Endothelial cell of umbilical vein (primary cell): ENCODE measurements around the gene OGDH. TPM values are rescaled to one million over a fixed set of nuclear protein-coding genes. Genes with fewer than 3 reads are reported as not detected.

Source experiments
- BruUV-seq: library from RNA; stranded (reverse); fragments of 400-500 nt; replicated peaks from 2 replicates; lab custom pipeline; 2021; lab: Mats Ljungman, UMichigan
- CTCF ChIA-PET: fragments of 300-600, 350-600 bp; sonication (Branson Sonifier 250); formaldehyde crosslinking; loops from one replicate; lab custom pipeline; 2021; ENCODE audit warnings: antibody characterized with exemption, inconsistent platforms; lab: Charles Lee
- POLR2A ChIA-PET: fragments of 300-600, 350-600 bp; sonication (Branson Sonifier 250); formaldehyde crosslinking; loops from one replicate; lab custom pipeline; 2021; ENCODE audit warnings: antibody characterized with exemption, inconsistent platforms; lab: Charles Lee
- DNase-seq: peaks from one replicate; pipeline ENCODE4 v3.0.0-alpha.2; 2011; ENCODE audit warnings: low read depth, low spot score
- FAIRE-seq: peaks from 2 replicates; lab custom pipeline; 2011; peaks lifted over from hg19 to GRCh38; lab: Jason Lieb, UNC
- H2AFZ ChIP-seq: 2 replicates; pipeline ENCODE4 v1.6.0; 2012; ENCODE audit warnings: low read depth, low read length, control low read depth, inconsistent platforms
- H3K27ac ChIP-seq: 2 replicates; pipeline ENCODE4 v1.5.1; 2011; ENCODE audit warnings: low read depth, mild to moderate bottlenecking, control low read depth, low read length, moderate library complexity; ENCODE audit not compliant: insufficient read depth
- H3K27me3 ChIP-seq, 2 experiments: 2 replicates each; pipeline versions ENCODE4 v1.6.0 to v1.6.1; 2011; ENCODE audit warnings: low read length in 2 of 2, mixed read lengths in 1 of 2; ENCODE audit not compliant: control insufficient read depth in 2 of 2, insufficient read depth in 2 of 2
- H3K36me3 ChIP-seq, 2 experiments: 2 replicates in 1 of 2; 3 replicates in 1 of 2; pipeline ENCODE4 v1.5.1; 2011; ENCODE audit warnings: low read length in 2 of 2, mild to moderate bottlenecking in 1 of 2, moderate library complexity in 1 of 2; ENCODE audit not compliant: control insufficient read depth in 2 of 2, insufficient read depth in 2 of 2; ENCODE audit errors: extremely low read depth in 1 of 2
- H3K4me1 ChIP-seq: 3 replicates; pipeline ENCODE4 v1.5.1; 2011; ENCODE audit warnings: mild to moderate bottlenecking, low read length; ENCODE audit not compliant: control insufficient read depth, insufficient read depth; ENCODE audit errors: extremely low read depth
- H3K4me2 ChIP-seq: 2 replicates; pipeline ENCODE4 v1.6.1; 2011; ENCODE audit warnings: low read length, control low read depth, mixed read lengths; ENCODE audit not compliant: insufficient read depth
- H3K4me3 ChIP-seq, 3 experiments: fragments of 200-600 bp in 1 of 3; sonication (generic), shearing (Covaris generic) in 1 of 3; replicated peaks in 1 of 3; 2 replicates each; pipeline ENCODE4 v1.5.1; 2011 to 2016; ENCODE audit warnings: control low read depth in 3 of 3, low read length in 3 of 3, mild to moderate bottlenecking in 2 of 3, inconsistent platforms in 1 of 3, low read depth in 1 of 3, moderate library complexity in 1 of 3; ENCODE audit not compliant: insufficient read depth in 1 of 3
- H3K79me2 ChIP-seq: 2 replicates; pipeline ENCODE4 v1.6.0; 2012; ENCODE audit warnings: low read length, inconsistent platforms; ENCODE audit not compliant: control insufficient read depth, insufficient read depth
- H3K9ac ChIP-seq: replicated peaks from 2 replicates; pipeline ENCODE3; 2011; ENCODE audit warnings: low read length, control low read depth; ENCODE audit not compliant: insufficient read depth; ENCODE audit errors: extremely low read depth
- H3K9me1 ChIP-seq: replicated peaks from 3 replicates; pipeline ENCODE4 v1.6.0; 2011; ENCODE audit warnings: mild to moderate bottlenecking, low read length; ENCODE audit not compliant: control insufficient read depth, insufficient read depth; ENCODE audit errors: extremely low read depth
- H3K9me3 ChIP-seq: replicated peaks from 2 replicates; pipeline ENCODE4 v1.5.1; 2012; ENCODE audit warnings: low read length, inconsistent platforms; ENCODE audit not compliant: control insufficient read depth, insufficient read depth
- H4K20me1 ChIP-seq: replicated peaks from 2 replicates; pipeline ENCODE3; 2011; ENCODE audit warnings: mild to moderate bottlenecking, low read length; ENCODE audit not compliant: control insufficient read depth, insufficient read depth; ENCODE audit errors: extremely low read depth
- CTCF ChIP-seq, 2 donors: IDR thresholded peaks; 1 replicate in 1 of 2; 2 replicates in 1 of 2; pipeline ENCODE4 v1.5.1; 2011; ENCODE audit warnings: low read length in 2 of 2, mild to moderate bottlenecking in 2 of 2, moderate library complexity in 2 of 2, control low read depth in 1 of 2, inconsistent platforms in 1 of 2, low read depth in 1 of 2; ENCODE audit not compliant: insufficient read depth in 1 of 2; ENCODE audit errors: extremely low read depth in 1 of 2
- GATA2 ChIP-seq: IDR thresholded peaks from 2 replicates; pipeline ENCODE4 v1.7.0; 2011; ENCODE audit warnings: low read depth, mild to moderate bottlenecking, moderate library complexity, mixed read lengths, low read length; ENCODE audit not compliant: insufficient read length, insufficient read depth
- POLR2A ChIP-seq: IDR thresholded peaks from 2 replicates; pipeline ENCODE4 v1.6.1; 2012; ENCODE audit warnings: low read depth, mild to moderate bottlenecking, control low read depth, low read length
- dilution Hi-C: fragments of 300-500 bp; cut with MboI; formaldehyde crosslinking; loops from one replicate; pipeline ENCODE4 v1.15.0; 2019; ENCODE audit warnings: low sequenced_read_pairs; ENCODE audit not compliant: extremely low pct_ligation_motif_present
- intact Hi-C: fragments of 100-400 bp; cut with micrococcal nuclease; formaldehyde crosslinking; loops from one replicate; pipeline ENCODE4 v1.10.0; 2022
- polyA plus RNA-seq, 4 experiments: library from polyadenylated mRNA; depleted of rRNA in 3 of 4; stranded (reverse) in 3 of 4; unstranded in 1 of 4; fragments of >200 nt; gene quantifications; 2 replicates each; pipeline versions ENCODE4 v1.2.1 to v1.2.3, GENCODE V29; 2011 to 2012; ENCODE audit warnings: missing spikeins in 1 of 4
- total RNA-seq: library from RNA; stranded (reverse); gene quantifications from 2 replicates; pipeline ENCODE4 v1.2.3, GENCODE V29; 2021

OGDH gene
- total and polyA plus RNA-seq, 2 donors (not counting 3 experiments of a cell fraction or from before 2014, with no cell fraction given), result 88.9 to 92.9 TPM

- H3K9me1 ChIP-seq, result no peaks in the 10 kb centered on the region
- H3K27me3 ChIP-seq, result no peaks in the 10 kb centered on the region
- no peak overlapping the region for H3K4me3 ChIP-seq
- H2AFZ ChIP-seq, result no peak overlapping the region
- H3K27ac ChIP-seq, result no peak overlapping the region
- H3K4me1 ChIP-seq, result no peaks in the 10 kb centered on the region
- POLR2A ChIA-PET, result interaction anchor here (1.1 kb wide), 1 partner anchor 260 kb away, joined by 3 read pairs; the partner anchor contains the start of gene H2AZ2
- no peak for TF ChIP-seq GATA2
- TF ChIP-seq POLR2A, result no peak
- peak; percentile 27 to 48 for TF ChIP-seq CTCF (IDR thresholded peaks at IDR 0.05; ENCODE audit: extremely low read depth in 1 of 2, insufficient read depth in 1 of 2, low read depth in 1 of 2, low read length in 2 of 2)
- H3K4me2 ChIP-seq, result no peak overlapping the region
- H3K36me3 ChIP-seq, result no peaks in the 10 kb centered on the region
- DNase-seq, result peak; percentile 81
- peak; percentile 88 for FAIRE-seq
- no peaks in the 10 kb centered on the region for H3K9me3 ChIP-seq
- no peaks in the 10 kb centered on the region for H4K20me1 ChIP-seq
- no peaks in the 10 kb centered on the region for H3K79me2 ChIP-seq
- no peak overlapping the region for H3K9ac ChIP-seq
- intact Hi-C loops, result loop anchor here (1.0 kb wide), 5 partner anchors 174 to 548 kb away; partner anchors contain the start of gene H2AZ2
- dilution Hi-C loops, result no loop called here
- CTCF ChIA-PET, result interaction anchor here (0.7 to 1.8 kb wide), 9 partner anchors 18 to 547 kb away, joined by 3 to 22 read pairs (median 4); partner anchors contain the start of genes H2AZ2 and OGDH
- BruUV-seq, result no TSS peak
These were observed 18.4 kb upstream of the OGDH start for GRCh38 chr7:44587843-44588711.
